Stomach (tissue), 4 donors: Measurements from ENCODE around the gene WNT6.

Experiments used
- EP300 ChIP-seq: sonication (generic); formaldehyde crosslinking; IDR thresholded peaks from one replicate; pipeline ENCODE4 v1.6.1; 2017; ENCODE audit warnings: antibody characterized with exemption
- POLR2A ChIP-seq, 4 donors: fragments of 450-650 bp; IDR thresholded peaks; one replicate each; pipeline ENCODE4 v1.6.1; 2016; ENCODE audit warnings: antibody characterized with exemption in 4 of 4, control low read depth in 2 of 4, mild to moderate bottlenecking in 1 of 4, moderate library complexity in 1 of 4
- POLR2AphosphoS5 ChIP-seq, 3 donors: sonication (generic); formaldehyde crosslinking; IDR thresholded peaks; one replicate each; pipeline ENCODE4 v1.6.1; 2016; ENCODE audit warnings: antibody characterized with exemption in 3 of 3
- TF ChIP-seq, protein P1 (sequence below), 7 experiments: fragments of 450-650 bp in 4 of 7; fragments of 200-600 bp in 3 of 7; sonication (generic) in 3 of 7; IDR thresholded peaks; one replicate each; pipeline ENCODE4 v1.5.1; 2016 to 2019; ENCODE audit warnings: antibody characterized with exemption in 7 of 7, control low read depth in 2 of 7, mild to moderate bottlenecking in 1 of 7

DNA sequence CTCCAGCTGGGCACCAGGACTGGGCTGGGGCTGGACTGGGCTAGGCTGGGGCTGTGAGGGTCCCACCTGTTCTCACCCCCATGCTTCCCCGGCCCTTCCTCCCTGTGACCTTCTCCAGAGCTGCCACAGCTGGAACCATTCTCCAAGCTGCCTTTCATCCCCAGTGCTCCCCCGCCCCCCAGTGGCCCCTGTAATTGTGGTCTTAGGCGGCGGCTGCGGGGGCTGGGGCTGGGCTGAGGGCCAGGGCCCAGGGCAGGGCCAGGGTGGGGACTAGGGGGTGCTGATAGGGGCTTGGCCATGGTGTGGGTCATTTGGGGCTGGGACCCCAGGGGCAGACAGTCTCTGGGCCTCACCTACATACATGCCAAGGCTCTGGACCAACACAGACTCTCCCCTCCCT lies 18.3 kb downstream of the WNT6 start:
- TF ChIP-seq, protein P1, sequence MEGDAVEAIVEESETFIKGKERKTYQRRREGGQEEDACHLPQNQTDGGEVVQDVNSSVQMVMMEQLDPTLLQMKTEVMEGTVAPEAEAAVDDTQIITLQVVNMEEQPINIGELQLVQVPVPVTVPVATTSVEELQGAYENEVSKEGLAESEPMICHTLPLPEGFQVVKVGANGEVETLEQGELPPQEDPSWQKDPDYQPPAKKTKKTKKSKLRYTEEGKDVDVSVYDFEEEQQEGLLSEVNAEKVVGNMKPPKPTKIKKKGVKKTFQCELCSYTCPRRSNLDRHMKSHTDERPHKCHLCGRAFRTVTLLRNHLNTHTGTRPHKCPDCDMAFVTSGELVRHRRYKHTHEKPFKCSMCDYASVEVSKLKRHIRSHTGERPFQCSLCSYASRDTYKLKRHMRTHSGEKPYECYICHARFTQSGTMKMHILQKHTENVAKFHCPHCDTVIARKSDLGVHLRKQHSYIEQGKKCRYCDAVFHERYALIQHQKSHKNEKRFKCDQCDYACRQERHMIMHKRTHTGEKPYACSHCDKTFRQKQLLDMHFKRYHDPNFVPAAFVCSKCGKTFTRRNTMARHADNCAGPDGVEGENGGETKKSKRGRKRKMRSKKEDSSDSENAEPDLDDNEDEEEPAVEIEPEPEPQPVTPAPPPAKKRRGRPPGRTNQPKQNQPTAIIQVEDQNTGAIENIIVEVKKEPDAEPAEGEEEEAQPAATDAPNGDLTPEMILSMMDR (IDR thresholded peaks at IDR 0.05) = no peak
- TF ChIP-seq POLR2A (IDR thresholded peaks at IDR 0.05) (no peak), POLR2AphosphoS5 (IDR thresholded peaks at IDR 0.05) (no peak), EP300 (no peak)
